NB4 (cell line): ENCODE measurements around the gene OST4.

Experiments
- DNase-seq: peaks from one replicate; pipeline ENCODE4 v3.0.0; 2010; ENCODE audit warnings: low read depth
- H3K4me3 ChIP-seq: one replicate; pipeline ENCODE4 v1.5.1; 2011; ENCODE audit warnings: mild to moderate bottlenecking, low read depth, low read length, moderate library complexity
- MAX ChIP-seq: IDR thresholded peaks from 2 replicates; pipeline ENCODE4 v1.6.1; 2011; ENCODE audit warnings: low read depth, low read length
- MYC ChIP-seq: IDR thresholded peaks from 2 replicates; pipeline ENCODE4 v1.6.1; 2011; ENCODE audit warnings: low read depth, low read length
- POLR2A ChIP-seq: IDR thresholded peaks from 2 replicates; pipeline ENCODE4 v1.6.1; 2011; ENCODE audit warnings: mild to moderate bottlenecking; ENCODE audit not compliant: insufficient read length; ENCODE audit errors: extremely low read depth
- TF ChIP-seq, protein P1 (sequence below): IDR thresholded peaks from one replicate; pipeline ENCODE4 v1.5.1; 2012; ENCODE audit warnings: low read depth, low read length

The OST4 gene

DNA sequence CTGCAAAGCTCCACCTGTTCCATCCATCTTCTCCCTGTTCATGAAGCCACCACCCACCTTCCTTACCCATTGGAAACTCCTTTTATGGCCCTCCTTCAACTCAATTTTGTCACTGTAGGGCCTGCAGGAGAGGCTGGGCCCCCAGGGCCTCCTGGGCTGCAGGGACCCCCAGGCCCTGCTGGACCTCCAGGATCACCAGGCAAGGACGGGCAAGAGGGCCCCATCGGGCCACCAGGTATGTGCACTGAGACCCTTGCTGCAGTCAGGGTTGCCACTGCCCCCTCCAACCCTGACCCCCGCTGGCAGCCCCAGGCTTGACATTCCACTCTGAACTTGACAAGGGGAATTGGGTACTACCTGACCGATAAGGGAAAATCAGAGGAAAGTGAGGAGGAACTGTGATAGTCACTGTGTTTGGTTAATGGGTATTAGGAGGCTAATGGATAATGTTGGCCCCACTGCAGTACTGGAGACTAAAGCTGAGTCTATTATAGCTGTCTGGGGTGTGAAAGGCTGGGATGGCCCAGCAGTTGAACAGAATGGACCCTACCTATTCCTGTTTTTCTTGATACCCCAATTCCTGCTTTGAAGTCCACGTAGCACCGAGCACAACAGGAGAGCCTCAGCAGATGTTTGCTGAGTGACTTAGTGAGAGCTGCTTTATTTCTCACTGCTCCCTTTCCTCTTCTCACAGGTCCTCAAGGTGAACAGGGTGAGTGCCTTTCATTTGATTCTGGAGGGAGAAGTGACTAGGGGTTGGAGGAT is 13.0 kb upstream of the OST4 start:
- TF ChIP-seq POLR2A, result no peak
- TF ChIP-seq, protein P1, sequence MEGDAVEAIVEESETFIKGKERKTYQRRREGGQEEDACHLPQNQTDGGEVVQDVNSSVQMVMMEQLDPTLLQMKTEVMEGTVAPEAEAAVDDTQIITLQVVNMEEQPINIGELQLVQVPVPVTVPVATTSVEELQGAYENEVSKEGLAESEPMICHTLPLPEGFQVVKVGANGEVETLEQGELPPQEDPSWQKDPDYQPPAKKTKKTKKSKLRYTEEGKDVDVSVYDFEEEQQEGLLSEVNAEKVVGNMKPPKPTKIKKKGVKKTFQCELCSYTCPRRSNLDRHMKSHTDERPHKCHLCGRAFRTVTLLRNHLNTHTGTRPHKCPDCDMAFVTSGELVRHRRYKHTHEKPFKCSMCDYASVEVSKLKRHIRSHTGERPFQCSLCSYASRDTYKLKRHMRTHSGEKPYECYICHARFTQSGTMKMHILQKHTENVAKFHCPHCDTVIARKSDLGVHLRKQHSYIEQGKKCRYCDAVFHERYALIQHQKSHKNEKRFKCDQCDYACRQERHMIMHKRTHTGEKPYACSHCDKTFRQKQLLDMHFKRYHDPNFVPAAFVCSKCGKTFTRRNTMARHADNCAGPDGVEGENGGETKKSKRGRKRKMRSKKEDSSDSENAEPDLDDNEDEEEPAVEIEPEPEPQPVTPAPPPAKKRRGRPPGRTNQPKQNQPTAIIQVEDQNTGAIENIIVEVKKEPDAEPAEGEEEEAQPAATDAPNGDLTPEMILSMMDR, result no peak
- peak overlapping the region; percentile 73 for H3K4me3 ChIP-seq

DNA sequence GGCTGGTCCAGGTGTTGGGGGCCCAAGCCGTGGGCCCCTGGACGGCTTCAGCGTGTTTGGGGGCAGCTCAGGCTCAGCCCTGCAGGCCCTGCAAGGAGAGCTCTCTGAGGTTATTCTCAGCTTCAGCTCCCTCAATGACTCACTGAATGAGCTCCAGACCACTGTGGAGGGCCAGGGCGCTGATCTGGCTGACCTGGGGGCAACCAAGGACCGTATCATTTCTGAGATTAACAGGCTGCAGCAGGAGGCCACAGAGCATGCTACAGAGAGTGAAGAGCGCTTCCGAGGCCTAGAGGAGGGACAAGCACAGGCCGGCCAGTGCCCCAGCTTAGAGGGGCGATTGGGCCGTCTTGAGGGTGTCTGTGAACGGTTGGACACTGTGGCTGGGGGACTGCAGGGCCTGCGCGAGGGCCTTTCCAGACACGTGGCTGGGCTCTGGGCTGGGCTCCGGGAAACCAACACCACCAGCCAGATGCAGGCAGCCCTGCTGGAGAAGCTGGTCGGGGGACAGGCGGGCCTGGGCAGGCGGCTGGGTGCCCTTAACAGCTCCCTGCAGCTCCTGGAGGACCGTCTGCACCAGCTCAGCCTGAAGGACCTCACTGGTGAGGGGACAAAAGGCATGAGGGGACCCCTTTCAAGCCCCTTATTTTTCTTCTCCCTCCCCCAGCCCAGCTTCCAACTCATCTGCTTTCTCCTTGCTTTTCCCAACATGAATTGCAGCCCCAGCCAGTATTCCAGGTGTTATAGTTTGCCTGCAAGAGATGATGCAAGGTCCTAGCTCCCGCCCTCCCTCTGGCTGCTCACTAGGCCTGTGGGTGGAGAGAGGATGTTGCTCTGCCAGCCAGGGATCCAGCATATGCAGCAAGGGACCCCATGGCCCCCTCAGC is 12.2 kb upstream of the OST4 start:
- TF ChIP-seq POLR2A (no peak), MAX (no peak; the same call in 1 of the 2 replicates), MYC (no peak)
- TF ChIP-seq, protein P1, result no peak
- peak; percentile 76 for DNase-seq
- H3K4me3 ChIP-seq, result peak overlapping the region; percentile 73

More for the DNA sequence above, 13.0 kb upstream of the OST4 start:
- DNase-seq, result no peak

- DNase-seq, result peak; percentile 70
- TF ChIP-seq MAX (no peak), MYC (0 out of 2 replicates have a peak, but pooled peaks have one; percentile 8)
- H3K4me3 ChIP-seq, result peak overlapping the region; percentile 73
These were observed 11.4 kb upstream of the OST4 start for GRCh38 chr2:27082773-27083409.

DNA sequence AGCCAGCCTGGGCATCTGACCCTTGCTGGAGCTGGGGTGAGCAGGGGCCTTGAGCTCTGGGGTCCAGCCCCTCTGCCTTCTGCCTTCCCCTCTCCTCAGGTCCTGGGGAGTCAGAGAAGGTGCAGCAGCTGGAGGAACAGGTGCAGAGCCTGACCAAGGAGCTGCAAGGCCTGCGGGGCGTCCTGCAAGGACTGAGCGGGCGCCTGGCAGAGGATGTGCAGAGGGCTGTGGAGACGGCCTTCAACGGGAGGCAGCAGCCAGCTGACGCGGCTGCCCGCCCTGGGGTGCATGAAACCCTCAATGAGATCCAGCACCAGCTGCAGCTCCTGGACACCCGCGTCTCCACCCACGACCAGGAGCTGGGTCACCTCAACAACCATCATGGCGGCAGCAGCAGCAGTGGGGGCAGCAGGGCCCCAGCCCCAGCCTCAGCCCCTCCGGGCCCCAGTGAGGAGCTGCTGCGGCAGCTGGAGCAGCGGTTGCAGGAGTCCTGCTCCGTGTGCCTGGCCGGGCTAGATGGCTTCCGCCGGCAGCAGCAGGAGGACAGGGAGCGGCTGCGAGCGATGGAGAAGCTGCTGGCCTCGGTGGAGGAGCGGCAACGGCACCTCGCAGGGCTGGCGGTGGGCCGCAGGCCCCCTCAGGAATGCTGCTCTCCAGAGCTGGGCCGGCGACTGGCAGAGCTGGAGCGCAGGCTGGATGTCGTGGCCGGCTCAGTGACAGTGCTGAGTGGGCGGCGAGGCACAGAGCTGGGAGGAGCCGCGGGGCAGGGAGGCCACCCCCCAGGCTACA is 10.7 kb upstream of the OST4 start:
- TF ChIP-seq POLR2A (peak; percentile 40), MYC (no peak)
- peak overlapping the region; percentile 73 for H3K4me3 ChIP-seq
- peak; percentile 91 for DNase-seq

GRCh38 chr2:27080603-27080936 is 9.1 kb upstream of the OST4 start:
- no peak for DNase-seq
- H3K4me3 ChIP-seq, result no peak overlapping the region
- TF ChIP-seq POLR2A (no peak), MAX (no peak), MYC (no peak)
- TF ChIP-seq, protein P1, result no peak

- H3K4me3 ChIP-seq, result no peak overlapping the region
- DNase-seq, result no peak
- TF ChIP-seq POLR2A, result no peak
- no peak for TF ChIP-seq MYC
- TF ChIP-seq, protein P1, result no peak
- no peak for TF ChIP-seq MAX
These were observed 8.7 kb upstream of the OST4 start for GRCh38 chr2:27080140-27080469.
